ENCODE measurements around the gene TMEM255A.

DNA sequence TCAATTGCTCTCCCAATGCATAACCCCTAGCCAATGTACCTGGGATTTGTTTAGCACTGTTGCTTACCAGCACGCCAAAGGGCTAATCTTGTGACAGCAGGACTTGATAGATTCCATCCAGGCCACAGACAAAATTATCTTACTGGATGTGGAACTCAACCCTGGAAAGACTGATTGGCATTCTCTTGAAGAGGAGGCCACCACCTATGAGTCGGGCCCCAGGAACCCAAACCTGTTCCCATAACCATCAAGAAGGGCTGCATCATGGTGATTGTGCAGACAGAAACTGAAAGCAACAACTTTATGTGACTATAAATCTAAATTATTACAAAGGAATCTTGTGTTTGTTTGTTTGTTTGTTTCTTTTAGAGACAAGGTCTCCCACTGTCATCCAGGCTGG, 19.9 kb upstream of the TMEM255A start:
- TF ChIP-seq, protein P1, sequence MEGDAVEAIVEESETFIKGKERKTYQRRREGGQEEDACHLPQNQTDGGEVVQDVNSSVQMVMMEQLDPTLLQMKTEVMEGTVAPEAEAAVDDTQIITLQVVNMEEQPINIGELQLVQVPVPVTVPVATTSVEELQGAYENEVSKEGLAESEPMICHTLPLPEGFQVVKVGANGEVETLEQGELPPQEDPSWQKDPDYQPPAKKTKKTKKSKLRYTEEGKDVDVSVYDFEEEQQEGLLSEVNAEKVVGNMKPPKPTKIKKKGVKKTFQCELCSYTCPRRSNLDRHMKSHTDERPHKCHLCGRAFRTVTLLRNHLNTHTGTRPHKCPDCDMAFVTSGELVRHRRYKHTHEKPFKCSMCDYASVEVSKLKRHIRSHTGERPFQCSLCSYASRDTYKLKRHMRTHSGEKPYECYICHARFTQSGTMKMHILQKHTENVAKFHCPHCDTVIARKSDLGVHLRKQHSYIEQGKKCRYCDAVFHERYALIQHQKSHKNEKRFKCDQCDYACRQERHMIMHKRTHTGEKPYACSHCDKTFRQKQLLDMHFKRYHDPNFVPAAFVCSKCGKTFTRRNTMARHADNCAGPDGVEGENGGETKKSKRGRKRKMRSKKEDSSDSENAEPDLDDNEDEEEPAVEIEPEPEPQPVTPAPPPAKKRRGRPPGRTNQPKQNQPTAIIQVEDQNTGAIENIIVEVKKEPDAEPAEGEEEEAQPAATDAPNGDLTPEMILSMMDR (IDR thresholded peaks at IDR 0.05), result no peak
- no peak for TF ChIP-seq POLR2A (IDR thresholded peaks at IDR 0.05)

Measured in vagina (tissue), 2 donors.